Right lobe of liver (tissue), 6 donors: Measurements from ENCODE around the gene CYP51A1. TPM values are rescaled to one million over a fixed set of nuclear protein-coding genes. Genes with fewer than 3 reads are reported as not detected.
A peak's percentile ranks its signal among the peaks of the same experiment; 100 is the strongest.
"Not testable (repeated sequence)": the region's sequence is repeated elsewhere in the genome, so short reads cannot be mapped to it uniquely, and the experiment has no call there.

Source experiments
- ATAC-seq, 4 donors: fragments of 200-7000 bp; cut with Tn5 transposase; one replicate each; pipeline ENCODE4 v1.9.1; 2020; ENCODE audit warnings: mild to moderate bottlenecking in 4 of 4, moderate library complexity in 4 of 4
- DNase-seq, 3 donors: peaks; one replicate each; pipeline ENCODE4 v3.0.0-alpha.2; 2020
- H3K27ac ChIP-seq, 3 donors: fragments of 200-600 bp; one replicate each; pipeline ENCODE4 v1.8.0; 2022
- H3K27me3 ChIP-seq, 2 donors: fragments of 200-600 bp; one replicate each; pipeline ENCODE4 v1.8.0; 2022
- H3K36me3 ChIP-seq, 4 donors: fragments of 200-600 bp; sonication (generic) in 1 of 4; one replicate each; pipeline versions ENCODE4 v1.5.1 to v1.8.0; 2017 to 2022; ENCODE audit warnings: control low read depth in 1 of 4
- H3K4me1 ChIP-seq, 4 donors: fragments of 200-600 bp; sonication (generic) in 1 of 4; one replicate each; pipeline versions ENCODE4 v1.5.1 to v1.8.0; 2017 to 2022; ENCODE audit warnings: control low read depth in 1 of 4
- H3K4me3 ChIP-seq, 3 donors: fragments of 200-600 bp; one replicate each; pipeline ENCODE4 v1.8.0; 2022
- H3K9me3 ChIP-seq, 4 donors: fragments of 200-600 bp; sonication (generic) in 1 of 4; one replicate each; pipeline versions ENCODE4 v1.5.1 to v1.8.0; 2017 to 2022; ENCODE audit warnings: control low read depth in 1 of 4
- POLR2A ChIP-seq: fragments of 450-650 bp; IDR thresholded peaks from one replicate; pipeline ENCODE4 v1.6.1; 2017; ENCODE audit warnings: antibody characterized with exemption, mild to moderate bottlenecking
- WGBS: methylation state at CpG from one replicate; pipeline ENCODE4 v1.1.6; 2018; ENCODE audit warnings: low coverage, low lambda C conversion rate; ENCODE audit not compliant: insufficient coverage; ENCODE audit errors: missing lambda C conversion rate; 5-methylcytosine and 5-hydroxymethylcytosine counted together
- intact Hi-C, 2 donors: fragments of 100-400 bp; cut with DNase I; formaldehyde crosslinking; loops; one replicate each; pipeline versions ENCODE4 v1.11.2 to v1.14.1; 2022
- total RNA-seq, 6 experiments: library from RNA; depleted of rRNA in 2 of 6; stranded (reverse); fragments of >200 nt in 2 of 6; fragmentation: NEBNext Ultra II Directional in 3 of 6; extraction: Animal tissue kit (Norgen Biotek cat#: 25700) in 3 of 6; gene quantifications; one replicate each; pipeline versions ENCODE4 v1.1.0 to v1.2.4, GENCODE V29; 2016 to 2023
- TF ChIP-seq, protein P1 (sequence below), 4 donors: fragments of 200-600 bp in 3 of 4; fragments of 450-650 bp in 1 of 4; IDR thresholded peaks; one replicate each; pipeline versions ENCODE4 v1.5.1 to v1.8.0; 2016 to 2022; ENCODE audit warnings: antibody characterized with exemption in 4 of 4, mild to moderate bottlenecking in 2 of 4
- donor health status: DM: no; HTN: yes; CAD: no.
- donor health status: DM: no; HTN: no; CAD: no.
- donor health status: DM: no; HTN: no; CAD: no.
- donor health status: DM: no; HTN: yes; CAD: no.
- donor health status: DM: no; HTN: yes; CAD: no.

Gene CYP51A1
- total RNA-seq, 6 experiments from 2014 or later = 35.9 to 144 (median 85.3) TPM

DNA sequence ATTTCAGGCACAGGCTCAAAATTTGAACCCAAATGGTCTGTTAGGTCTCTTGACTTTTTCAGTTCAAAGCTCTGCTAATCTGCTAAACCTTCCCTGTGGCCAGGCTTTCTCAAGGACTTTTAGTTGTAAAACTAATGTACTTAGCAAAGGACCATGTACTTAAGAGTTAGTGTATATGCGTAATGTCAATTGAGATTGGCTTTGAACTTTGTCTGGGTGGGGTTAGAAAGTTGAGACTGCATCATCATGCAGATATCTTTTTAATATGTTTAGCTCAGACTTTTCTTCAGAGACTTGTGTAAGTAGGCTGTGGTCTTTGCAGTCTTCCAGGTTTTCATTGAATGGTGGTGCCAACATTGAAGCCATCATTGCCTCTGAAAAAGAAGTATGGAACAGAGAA, 33.7 kb downstream of the CYP51A1 start:
- H3K4me1 ChIP-seq = no peaks in the 10 kb centered on the region
- no peaks in the 10 kb centered on the region for H3K27me3 ChIP-seq
- H3K4me3 ChIP-seq = no peak overlapping the region
- peaks cover 0 to 92% (median 46%) of the 10 kb centered on the region in 4 donors for H3K36me3 ChIP-seq
- TF ChIP-seq, protein P1, sequence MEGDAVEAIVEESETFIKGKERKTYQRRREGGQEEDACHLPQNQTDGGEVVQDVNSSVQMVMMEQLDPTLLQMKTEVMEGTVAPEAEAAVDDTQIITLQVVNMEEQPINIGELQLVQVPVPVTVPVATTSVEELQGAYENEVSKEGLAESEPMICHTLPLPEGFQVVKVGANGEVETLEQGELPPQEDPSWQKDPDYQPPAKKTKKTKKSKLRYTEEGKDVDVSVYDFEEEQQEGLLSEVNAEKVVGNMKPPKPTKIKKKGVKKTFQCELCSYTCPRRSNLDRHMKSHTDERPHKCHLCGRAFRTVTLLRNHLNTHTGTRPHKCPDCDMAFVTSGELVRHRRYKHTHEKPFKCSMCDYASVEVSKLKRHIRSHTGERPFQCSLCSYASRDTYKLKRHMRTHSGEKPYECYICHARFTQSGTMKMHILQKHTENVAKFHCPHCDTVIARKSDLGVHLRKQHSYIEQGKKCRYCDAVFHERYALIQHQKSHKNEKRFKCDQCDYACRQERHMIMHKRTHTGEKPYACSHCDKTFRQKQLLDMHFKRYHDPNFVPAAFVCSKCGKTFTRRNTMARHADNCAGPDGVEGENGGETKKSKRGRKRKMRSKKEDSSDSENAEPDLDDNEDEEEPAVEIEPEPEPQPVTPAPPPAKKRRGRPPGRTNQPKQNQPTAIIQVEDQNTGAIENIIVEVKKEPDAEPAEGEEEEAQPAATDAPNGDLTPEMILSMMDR (IDR thresholded peaks at IDR 0.05) = no peak
- TF ChIP-seq POLR2A = no peak
- ATAC-seq = no peak
- H3K9me3 ChIP-seq = no peaks in the 10 kb centered on the region
- intact Hi-C loops = no loop called here
- H3K27ac ChIP-seq = no peak overlapping the region
- no peak for DNase-seq
- WGBS = 100% methylated on average over 1 of the region's 1 CpG

DNA sequence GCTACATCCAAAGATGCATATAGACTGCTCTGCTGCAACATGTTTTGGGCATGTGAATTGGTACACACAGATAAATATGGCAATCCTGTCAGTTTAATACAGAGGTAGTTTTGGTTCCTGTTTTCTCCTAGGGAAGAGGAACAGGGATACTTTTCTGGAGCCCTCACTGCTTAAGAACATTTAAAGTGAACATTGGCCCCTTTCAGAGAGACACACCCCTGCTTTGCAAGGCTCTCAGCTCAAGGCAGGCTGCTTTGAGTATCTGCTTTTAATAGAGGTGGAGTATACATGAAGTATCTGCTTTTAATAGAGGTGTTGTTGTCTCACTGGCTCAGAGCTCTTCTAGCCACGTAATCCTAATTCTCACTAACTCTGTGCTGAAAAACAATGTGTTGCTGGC, 38.9 kb downstream of the CYP51A1 start:
- H3K36me3 ChIP-seq = peaks cover 0 to 75% (median 44%) of the 10 kb centered on the region in 4 donors
- peak in 1 of 4 donors; percentile 25 for ATAC-seq
- H3K9me3 ChIP-seq = no peaks in the 10 kb centered on the region
- no peaks in the 10 kb centered on the region for H3K27me3 ChIP-seq
- no peak overlapping the region for H3K27ac ChIP-seq
- TF ChIP-seq, protein P1 (IDR thresholded peaks at IDR 0.05) = no peak
- no peak for TF ChIP-seq POLR2A
- no peak for DNase-seq
- WGBS = 100% methylated on average over 1 of the region's 1 CpG
- no peak overlapping the region for H3K4me3 ChIP-seq
- intact Hi-C loops = no loop called here
- no peaks in the 10 kb centered on the region for H3K4me1 ChIP-seq

- no peaks in the 10 kb centered on the region for H3K4me1 ChIP-seq
- H3K36me3 ChIP-seq = peaks cover 0 to 63% (median 36%) of the 10 kb centered on the region in 4 donors
- H3K27ac ChIP-seq = no peak overlapping the region
- H3K4me3 ChIP-seq = no peak overlapping the region
- 94% methylated on average over 1 of the region's 1 CpG for WGBS
- ATAC-seq (no peak), DNase-seq (no peak)
- TF ChIP-seq POLR2A = no peak
- TF ChIP-seq, protein P1 (IDR thresholded peaks at IDR 0.05) = no peak
- intact Hi-C loops = no loop called here
- no peaks in the 10 kb centered on the region for H3K27me3 ChIP-seq
- H3K9me3 ChIP-seq = no peaks in the 10 kb centered on the region
Observed at GRCh38 chr7:92092210-92092609, 42.1 kb downstream of the CYP51A1 start.

- no peak overlapping the region for H3K4me3 ChIP-seq
- intact Hi-C loops = no loop called here
- no peaks in the 10 kb centered on the region for H3K27me3 ChIP-seq
- H3K4me1 ChIP-seq = no peaks in the 10 kb centered on the region
- TF ChIP-seq, protein P1 (IDR thresholded peaks at IDR 0.05) = no peak
- TF ChIP-seq POLR2A = no peak
- H3K9me3 ChIP-seq = no peaks in the 10 kb centered on the region
- DNase-seq (no peak), ATAC-seq (no peak)
- H3K27ac ChIP-seq = no peak overlapping the region
- WGBS = 100% methylated on average over 1 of the region's 1 CpG
- H3K36me3 ChIP-seq = peaks cover 0 to 68% (median 36%) of the 10 kb centered on the region in 4 donors
Observed at GRCh38 chr7:92088266-92088665, 46.0 kb downstream of the CYP51A1 start.

DNA sequence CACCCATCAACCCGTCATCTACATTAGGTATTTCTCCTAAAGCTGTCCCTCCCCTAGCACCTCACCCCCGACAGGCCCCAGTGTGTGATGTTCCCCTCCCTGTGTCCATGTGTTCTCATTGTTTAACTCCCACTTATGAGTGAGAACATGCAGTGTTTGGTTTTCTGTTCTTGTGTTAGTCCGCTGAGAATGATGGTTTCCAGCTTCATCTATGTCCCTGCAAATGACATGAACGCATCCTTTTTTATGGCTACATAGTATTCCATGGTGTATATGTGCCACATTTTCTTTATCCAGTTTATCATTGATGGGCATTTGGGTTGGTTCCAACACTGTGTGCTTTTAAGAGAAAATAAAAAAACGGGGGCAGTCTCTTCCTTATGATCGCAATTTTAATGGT, 50.4 kb downstream of the CYP51A1 start:
- H3K4me3 ChIP-seq, H3K4me1 ChIP-seq, H3K27ac ChIP-seq, intact Hi-C loops, DNase-seq, ATAC-seq, H3K9me3 ChIP-seq, H3K27me3 ChIP-seq: not testable (repeated sequence)
- H3K36me3 ChIP-seq = peaks cover 0 to 80% (median 48%) of the 10 kb centered on the region in 4 donors
- WGBS = 98% methylated on average over 6 of the region's 6 CpGs
